Fibroblast of mammary gland (primary cell): ENCODE data around the gene VSIR.

Experiments used
- DNase-seq: peaks from one replicate; pipeline ENCODE4 v3.0.0-alpha.2; 2010; ENCODE audit warnings: low read depth
- H3K4me3 ChIP-seq: 2 replicates; pipeline ENCODE4 v1.5.1; 2011; ENCODE audit warnings: low read depth, mild to moderate bottlenecking, low read length, moderate library complexity; ENCODE audit not compliant: control insufficient read depth
- TF ChIP-seq, protein P1 (sequence below): conservative IDR thresholded peaks from 2 replicates; pipeline ENCODE4 v1.5.1; 2011; ENCODE audit warnings: low read depth, low read length, inconsistent platforms; ENCODE audit not compliant: control insufficient read depth, insufficient read depth

VSIR gene

GRCh38 chr10:71799112-71799511, 25.8 kb upstream of the VSIR start:
- TF ChIP-seq, protein P1, sequence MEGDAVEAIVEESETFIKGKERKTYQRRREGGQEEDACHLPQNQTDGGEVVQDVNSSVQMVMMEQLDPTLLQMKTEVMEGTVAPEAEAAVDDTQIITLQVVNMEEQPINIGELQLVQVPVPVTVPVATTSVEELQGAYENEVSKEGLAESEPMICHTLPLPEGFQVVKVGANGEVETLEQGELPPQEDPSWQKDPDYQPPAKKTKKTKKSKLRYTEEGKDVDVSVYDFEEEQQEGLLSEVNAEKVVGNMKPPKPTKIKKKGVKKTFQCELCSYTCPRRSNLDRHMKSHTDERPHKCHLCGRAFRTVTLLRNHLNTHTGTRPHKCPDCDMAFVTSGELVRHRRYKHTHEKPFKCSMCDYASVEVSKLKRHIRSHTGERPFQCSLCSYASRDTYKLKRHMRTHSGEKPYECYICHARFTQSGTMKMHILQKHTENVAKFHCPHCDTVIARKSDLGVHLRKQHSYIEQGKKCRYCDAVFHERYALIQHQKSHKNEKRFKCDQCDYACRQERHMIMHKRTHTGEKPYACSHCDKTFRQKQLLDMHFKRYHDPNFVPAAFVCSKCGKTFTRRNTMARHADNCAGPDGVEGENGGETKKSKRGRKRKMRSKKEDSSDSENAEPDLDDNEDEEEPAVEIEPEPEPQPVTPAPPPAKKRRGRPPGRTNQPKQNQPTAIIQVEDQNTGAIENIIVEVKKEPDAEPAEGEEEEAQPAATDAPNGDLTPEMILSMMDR = no peak
- DNase-seq = no peak
- no peak overlapping the region for H3K4me3 ChIP-seq

GRCh38 chr10:71798308-71798624, 24.9 kb upstream of the VSIR start:
- TF ChIP-seq, protein P1 = no peak
- no peak for DNase-seq
- no peak overlapping the region for H3K4me3 ChIP-seq

DNA sequence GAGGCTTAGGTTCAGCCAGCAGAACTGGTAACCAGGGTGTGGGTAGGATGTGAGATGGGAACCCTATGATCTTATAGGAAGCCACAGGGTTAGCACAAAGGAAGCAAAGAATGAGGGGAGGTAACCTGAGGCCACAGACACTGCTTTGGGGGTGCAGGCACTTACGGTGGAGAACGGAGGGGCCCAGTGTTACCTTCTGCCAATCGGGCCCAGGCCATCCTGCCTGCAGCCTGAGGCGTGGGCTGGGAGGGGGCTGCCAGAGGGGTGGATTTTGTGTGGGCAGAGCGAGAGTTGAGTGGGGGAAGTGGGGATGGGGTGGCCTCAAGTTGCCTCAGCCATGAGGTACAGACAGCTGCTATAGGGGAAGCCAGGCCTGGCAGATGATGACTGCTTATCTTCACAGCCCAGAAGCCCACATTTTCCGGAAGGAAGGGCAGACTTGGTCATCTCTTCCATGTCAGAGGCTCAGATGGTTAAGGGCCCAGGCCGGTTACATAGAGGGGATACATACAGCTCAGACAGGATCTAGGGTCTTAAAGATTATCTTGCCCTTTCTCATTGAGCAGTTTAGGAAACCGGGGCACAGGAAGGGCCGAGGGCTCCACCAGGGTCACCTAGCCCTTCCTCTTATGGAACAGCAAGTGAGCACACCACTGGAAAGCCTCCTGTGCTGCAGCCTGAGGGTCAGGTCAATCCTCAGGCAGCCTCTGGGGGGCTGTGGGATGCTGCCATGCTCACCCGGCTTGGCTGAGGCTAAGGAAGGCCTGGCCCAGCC, 24.4 kb upstream of the VSIR start:
- no peak for DNase-seq
- TF ChIP-seq, protein P1 = no peak
- no peak overlapping the region for H3K4me3 ChIP-seq

DNA sequence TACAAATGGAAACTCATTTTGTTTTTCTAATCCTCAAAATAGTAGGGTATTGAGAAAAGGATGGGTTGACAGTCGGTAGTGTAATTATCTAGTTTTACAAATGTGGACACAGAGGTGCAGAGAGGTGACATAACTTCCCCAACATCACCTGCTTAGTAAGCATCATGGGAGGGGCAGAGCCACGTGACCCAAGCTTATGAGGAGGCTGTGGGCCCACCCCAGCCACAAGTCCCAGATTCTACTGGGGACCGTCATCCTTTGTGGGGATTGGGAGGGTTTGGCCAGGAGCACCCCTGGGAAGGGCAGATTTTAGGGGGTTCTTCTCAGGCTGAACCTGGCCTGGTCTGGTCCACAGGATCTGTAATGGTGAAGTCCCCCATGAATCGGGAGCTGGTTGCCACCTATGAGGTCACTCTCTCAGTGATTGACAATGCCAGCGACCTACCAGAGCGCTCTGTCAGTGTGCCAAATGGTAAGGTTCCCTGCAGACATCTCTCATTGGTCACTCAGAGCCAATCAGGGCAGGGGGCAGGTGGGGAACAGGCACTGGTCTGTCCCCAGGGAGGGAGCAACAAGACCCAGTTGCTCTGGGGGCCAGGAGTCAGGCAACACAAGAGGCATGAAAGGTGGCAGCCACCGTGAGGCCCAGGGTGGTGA, 23.6 kb upstream of the VSIR start:
- TF ChIP-seq, protein P1 = no peak
- H3K4me3 ChIP-seq = no peak overlapping the region
- DNase-seq = no peak

GRCh38 chr10:71795248-71795647, 21.9 kb upstream of the VSIR start:
- H3K4me3 ChIP-seq = no peak overlapping the region
- peak; percentile 22 for DNase-seq
- TF ChIP-seq, protein P1 = no peak

DNA sequence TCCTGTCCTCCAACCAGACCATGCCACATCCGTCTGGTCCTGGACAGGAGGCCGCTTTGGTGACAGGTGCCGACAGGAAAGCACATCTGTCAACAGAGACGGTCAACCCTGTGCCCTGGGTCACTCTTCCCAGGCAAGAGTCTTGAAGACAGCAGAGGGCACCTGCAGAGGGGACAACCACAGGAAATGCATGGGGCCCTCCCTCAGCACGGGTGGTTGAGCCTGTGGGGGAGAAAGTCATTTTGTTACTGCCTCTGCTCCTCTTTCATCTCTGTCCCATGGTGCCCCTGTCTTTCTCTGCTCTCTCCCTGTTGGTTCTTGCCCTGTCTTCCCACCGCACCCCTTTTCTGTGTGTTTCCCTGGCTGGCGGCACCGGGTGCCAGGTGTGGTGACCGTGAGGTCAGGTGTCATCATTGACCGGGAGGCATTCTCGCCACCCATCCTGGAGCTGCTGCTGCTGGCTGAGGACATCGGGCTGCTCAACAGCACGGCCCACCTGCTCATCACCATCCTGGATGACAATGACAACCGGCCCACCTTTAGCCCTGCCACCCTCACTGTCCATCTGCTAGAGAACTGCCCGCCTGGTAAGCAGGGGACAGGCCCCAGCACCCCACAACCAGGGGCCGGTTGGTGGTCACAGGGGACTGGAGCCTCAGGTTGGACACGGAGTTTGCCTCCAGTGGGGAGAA, 17.6 kb upstream of the VSIR start:
- no peak for DNase-seq
- H3K4me3 ChIP-seq = no peak overlapping the region
- TF ChIP-seq, protein P1 = no peak
